Endothelial cell of umbilical vein (primary cell): ENCODE measurements around the gene MLIP. TPM values are rescaled to one million over a fixed set of nuclear protein-coding genes. Genes with fewer than 3 reads are reported as not detected.

ENCODE experiments used
- BruUV-seq: library from RNA; stranded (reverse); fragments of 400-500 nt; replicated peaks from 2 replicates; lab custom pipeline; 2021; lab: Mats Ljungman, UMichigan
- CTCF ChIA-PET: fragments of 300-600, 350-600 bp; sonication (Branson Sonifier 250); formaldehyde crosslinking; loops from one replicate; lab custom pipeline; 2021; ENCODE audit warnings: antibody characterized with exemption, inconsistent platforms; lab: Charles Lee
- POLR2A ChIA-PET: fragments of 300-600, 350-600 bp; sonication (Branson Sonifier 250); formaldehyde crosslinking; loops from one replicate; lab custom pipeline; 2021; ENCODE audit warnings: antibody characterized with exemption, inconsistent platforms; lab: Charles Lee
- DNase-seq: peaks from one replicate; pipeline ENCODE4 v3.0.0-alpha.2; 2011; ENCODE audit warnings: low read depth, low spot score
- FAIRE-seq: peaks from 2 replicates; lab custom pipeline; 2011; peaks lifted over from hg19 to GRCh38; lab: Jason Lieb, UNC
- H2AFZ ChIP-seq: 2 replicates; pipeline ENCODE4 v1.6.0; 2012; ENCODE audit warnings: low read depth, low read length, control low read depth, inconsistent platforms
- H3K27ac ChIP-seq: 2 replicates; pipeline ENCODE4 v1.5.1; 2011; ENCODE audit warnings: low read depth, mild to moderate bottlenecking, control low read depth, low read length, moderate library complexity; ENCODE audit not compliant: insufficient read depth
- H3K27me3 ChIP-seq, 2 experiments: 2 replicates each; pipeline versions ENCODE4 v1.6.0 to v1.6.1; 2011; ENCODE audit warnings: low read length in 2 of 2, mixed read lengths in 1 of 2; ENCODE audit not compliant: control insufficient read depth in 2 of 2, insufficient read depth in 2 of 2
- H3K36me3 ChIP-seq, 2 experiments: 2 replicates in 1 of 2; 3 replicates in 1 of 2; pipeline ENCODE4 v1.5.1; 2011; ENCODE audit warnings: low read length in 2 of 2, mild to moderate bottlenecking in 1 of 2, moderate library complexity in 1 of 2; ENCODE audit not compliant: control insufficient read depth in 2 of 2, insufficient read depth in 2 of 2; ENCODE audit errors: extremely low read depth in 1 of 2
- H3K4me1 ChIP-seq: 3 replicates; pipeline ENCODE4 v1.5.1; 2011; ENCODE audit warnings: mild to moderate bottlenecking, low read length; ENCODE audit not compliant: control insufficient read depth, insufficient read depth; ENCODE audit errors: extremely low read depth
- H3K4me2 ChIP-seq: 2 replicates; pipeline ENCODE4 v1.6.1; 2011; ENCODE audit warnings: low read length, control low read depth, mixed read lengths; ENCODE audit not compliant: insufficient read depth
- H3K4me3 ChIP-seq, 3 experiments: fragments of 200-600 bp in 1 of 3; sonication (generic), shearing (Covaris generic) in 1 of 3; replicated peaks in 1 of 3; 2 replicates each; pipeline ENCODE4 v1.5.1; 2011 to 2016; ENCODE audit warnings: control low read depth in 3 of 3, low read length in 3 of 3, mild to moderate bottlenecking in 2 of 3, inconsistent platforms in 1 of 3, low read depth in 1 of 3, moderate library complexity in 1 of 3; ENCODE audit not compliant: insufficient read depth in 1 of 3
- H3K79me2 ChIP-seq: 2 replicates; pipeline ENCODE4 v1.6.0; 2012; ENCODE audit warnings: low read length, inconsistent platforms; ENCODE audit not compliant: control insufficient read depth, insufficient read depth
- H3K9ac ChIP-seq: replicated peaks from 2 replicates; pipeline ENCODE3; 2011; ENCODE audit warnings: low read length, control low read depth; ENCODE audit not compliant: insufficient read depth; ENCODE audit errors: extremely low read depth
- H3K9me1 ChIP-seq: replicated peaks from 3 replicates; pipeline ENCODE4 v1.6.0; 2011; ENCODE audit warnings: mild to moderate bottlenecking, low read length; ENCODE audit not compliant: control insufficient read depth, insufficient read depth; ENCODE audit errors: extremely low read depth
- H3K9me3 ChIP-seq: replicated peaks from 2 replicates; pipeline ENCODE4 v1.5.1; 2012; ENCODE audit warnings: low read length, inconsistent platforms; ENCODE audit not compliant: control insufficient read depth, insufficient read depth
- H4K20me1 ChIP-seq: replicated peaks from 2 replicates; pipeline ENCODE3; 2011; ENCODE audit warnings: mild to moderate bottlenecking, low read length; ENCODE audit not compliant: control insufficient read depth, insufficient read depth; ENCODE audit errors: extremely low read depth
- CTCF ChIP-seq, 2 donors: IDR thresholded peaks; 1 replicate in 1 of 2; 2 replicates in 1 of 2; pipeline ENCODE4 v1.5.1; 2011; ENCODE audit warnings: low read length in 2 of 2, mild to moderate bottlenecking in 2 of 2, moderate library complexity in 2 of 2, control low read depth in 1 of 2, inconsistent platforms in 1 of 2, low read depth in 1 of 2; ENCODE audit not compliant: insufficient read depth in 1 of 2; ENCODE audit errors: extremely low read depth in 1 of 2
- EZH2 ChIP-seq: IDR thresholded peaks from 2 replicates; pipeline ENCODE4 v1.6.1; 2012; ENCODE audit warnings: borderline replicate concordance, low read depth, mild to moderate bottlenecking, moderate library complexity, low read length, inconsistent platforms; ENCODE audit not compliant: severe bottlenecking
- FOS ChIP-seq: IDR thresholded peaks from 2 replicates; pipeline ENCODE4 v1.6.1; 2011; ENCODE audit warnings: mild to moderate bottlenecking, low read length, moderate library complexity, borderline replicate concordance; ENCODE audit not compliant: insufficient read depth
- GATA2 ChIP-seq: IDR thresholded peaks from 2 replicates; pipeline ENCODE4 v1.7.0; 2011; ENCODE audit warnings: low read depth, mild to moderate bottlenecking, moderate library complexity, mixed read lengths, low read length; ENCODE audit not compliant: insufficient read length, insufficient read depth
- JUN ChIP-seq: IDR thresholded peaks from 2 replicates; pipeline ENCODE4 v1.6.1; 2011; ENCODE audit warnings: borderline replicate concordance, low read depth; ENCODE audit not compliant: insufficient read length, insufficient read depth
- MYC ChIP-seq: IDR thresholded peaks from one replicate; pipeline ENCODE4 v1.6.1; 2011; ENCODE audit warnings: mild to moderate bottlenecking, low read depth, low read length
- POLR2A ChIP-seq: IDR thresholded peaks from 2 replicates; pipeline ENCODE4 v1.6.1; 2012; ENCODE audit warnings: low read depth, mild to moderate bottlenecking, control low read depth, low read length
- POLR2AphosphoS5 ChIP-seq: IDR thresholded peaks from 2 replicates; pipeline ENCODE4 v1.6.1; 2012; ENCODE audit warnings: low read depth, mild to moderate bottlenecking, control low read depth, low read length, moderate library complexity; ENCODE audit not compliant: insufficient read depth
- dilution Hi-C: fragments of 300-500 bp; cut with MboI; formaldehyde crosslinking; loops from one replicate; pipeline ENCODE4 v1.15.0; 2019; ENCODE audit warnings: low sequenced_read_pairs; ENCODE audit not compliant: extremely low pct_ligation_motif_present
- intact Hi-C: fragments of 100-400 bp; cut with micrococcal nuclease; formaldehyde crosslinking; loops from one replicate; pipeline ENCODE4 v1.10.0; 2022
- polyA plus RNA-seq, 4 experiments: library from polyadenylated mRNA; depleted of rRNA in 3 of 4; stranded (reverse) in 3 of 4; unstranded in 1 of 4; fragments of >200 nt; gene quantifications; 2 replicates each; pipeline versions ENCODE4 v1.2.1 to v1.2.3, GENCODE V29; 2011 to 2012; ENCODE audit warnings: missing spikeins in 1 of 4
- total RNA-seq: library from RNA; stranded (reverse); gene quantifications from 2 replicates; pipeline ENCODE4 v1.2.3, GENCODE V29; 2021
- TF ChIP-seq, protein P1 (sequence below): IDR thresholded peaks from 2 replicates; pipeline ENCODE4 v1.6.1; 2011; ENCODE audit not compliant: insufficient read depth, insufficient read length

MLIP gene
- total and polyA plus RNA-seq, 2 donors (not counting 3 experiments of a cell fraction or from before 2014, with no cell fraction given): 4.1 to 11.6 TPM

GRCh38 chr6:54291146-54291545 lies 179.9 kb downstream of the MLIP start:
- dilution Hi-C loops: no loop called here
- intact Hi-C loops: loop anchor here (1.0 to 5.0 kb wide), 6 partner anchors 44 to 307 kb away; no protein-coding TSS in a partner anchor
- CTCF ChIA-PET: interaction anchor here (1.3 to 1.7 kb wide), 2 partner anchors 9 to 305 kb away, joined by 5 to 7 read pairs; no protein-coding TSS in a partner anchor
- no TSS peak for BruUV-seq
- POLR2A ChIA-PET: no interaction called here
- no peaks in the 10 kb centered on the region for H3K9me1 ChIP-seq
- H4K20me1 ChIP-seq: no peaks in the 10 kb centered on the region
- peak overlapping the region; percentile 95 for H3K27ac ChIP-seq
- H3K4me2 ChIP-seq: peak overlapping the region; percentile 31
- no peaks in the 10 kb centered on the region for H3K79me2 ChIP-seq
- H2AFZ ChIP-seq: peak overlapping the region; percentile 85
- peak; percentile 94 for DNase-seq
- H3K4me3 ChIP-seq: no peak overlapping the region
- H3K36me3 ChIP-seq: no peaks in the 10 kb centered on the region
- H3K4me1 ChIP-seq: peaks cover 33% of the 10 kb centered on the region
- no peaks in the 10 kb centered on the region for H3K9me3 ChIP-seq
- peak; percentile 18 for FAIRE-seq
- no peaks in the 10 kb centered on the region for H3K27me3 ChIP-seq
- TF ChIP-seq POLR2AphosphoS5 (peak; percentile 29), FOS (peak; percentile 86), EZH2 (no peak), POLR2A (peak; percentile 22), JUN (peak; percentile 77)
- H3K9ac ChIP-seq: peak overlapping the region; percentile 15

DNA sequence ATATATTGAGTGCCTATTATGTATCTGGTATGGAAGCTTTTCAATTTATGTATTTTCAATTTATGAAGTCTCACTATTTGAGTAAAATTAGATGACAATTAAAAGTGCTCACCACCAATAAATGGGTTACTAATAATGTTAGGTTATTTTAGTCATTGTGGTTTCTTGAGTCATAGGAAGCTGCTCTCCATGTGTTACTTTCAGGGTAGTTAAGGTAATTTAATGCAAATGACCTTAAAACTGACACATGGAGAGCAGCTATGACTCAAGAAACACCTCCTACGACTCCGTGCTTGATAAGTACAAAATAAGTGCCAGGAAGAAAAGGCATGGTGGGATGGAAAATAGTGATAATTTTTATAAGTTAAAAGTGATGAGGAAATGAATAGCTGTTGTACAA lies 180.5 kb downstream of the MLIP start:
- dilution Hi-C loops (no loop called here), intact Hi-C loops (loop anchor here (1.0 to 5.0 kb wide), 6 partner anchors 44 to 307 kb away; no protein-coding TSS in a partner anchor)
- H3K4me2 ChIP-seq: peak overlapping the region; percentile 52
- no peaks in the 10 kb centered on the region for H4K20me1 ChIP-seq
- H3K27me3 ChIP-seq: no peaks in the 10 kb centered on the region
- no peaks in the 10 kb centered on the region for H3K9me3 ChIP-seq
- no peaks in the 10 kb centered on the region for H3K36me3 ChIP-seq
- BruUV-seq: no TSS peak
- H2AFZ ChIP-seq: no peak overlapping the region
- peaks cover 33% of the 10 kb centered on the region for H3K4me1 ChIP-seq
- H3K9ac ChIP-seq: peak overlapping the region; percentile 15
- H3K4me3 ChIP-seq: no peak overlapping the region
- H3K79me2 ChIP-seq: no peaks in the 10 kb centered on the region
- FAIRE-seq (no peak), DNase-seq (peak; percentile 81)
- H3K9me1 ChIP-seq: no peaks in the 10 kb centered on the region
- CTCF ChIA-PET: interaction anchor here (1.3 to 1.7 kb wide), 2 partner anchors 10 to 305 kb away, joined by 5 to 7 read pairs; no protein-coding TSS in a partner anchor
- POLR2A ChIA-PET: no interaction called here
- peak overlapping the region; percentile 95 for H3K27ac ChIP-seq
- TF ChIP-seq CTCF (IDR thresholded peaks at IDR 0.05; ENCODE audit: extremely low read depth in 1 of 2, insufficient read depth in 1 of 2, low read depth in 1 of 2, low read length in 2 of 2): no peak
- peak; percentile 68 for TF ChIP-seq POLR2AphosphoS5
- TF ChIP-seq GATA2: peak; percentile 8
- no peak for TF ChIP-seq POLR2A
- TF ChIP-seq MYC: no peak
- no peak for TF ChIP-seq EZH2
- TF ChIP-seq, protein P1, sequence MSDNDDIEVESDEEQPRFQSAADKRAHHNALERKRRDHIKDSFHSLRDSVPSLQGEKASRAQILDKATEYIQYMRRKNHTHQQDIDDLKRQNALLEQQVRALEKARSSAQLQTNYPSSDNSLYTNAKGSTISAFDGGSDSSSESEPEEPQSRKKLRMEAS: no peak
- TF ChIP-seq FOS: peak; percentile 85
- TF ChIP-seq JUN: peak; percentile 51
